DMS 273 (cell line): ENCODE measurements around the gene OR6C76.
"Not testable (repeated sequence)": the region's sequence is repeated elsewhere in the genome, so short reads cannot be mapped to it uniquely, and the experiment has no call there.

Experiments used
- DNase-seq: peaks from one replicate; lab custom pipeline; 2025; ENCODE audit not compliant: unreplicated experiment; lab: John Stamatoyannopoulos, UW

OR6C76 gene

DNA sequence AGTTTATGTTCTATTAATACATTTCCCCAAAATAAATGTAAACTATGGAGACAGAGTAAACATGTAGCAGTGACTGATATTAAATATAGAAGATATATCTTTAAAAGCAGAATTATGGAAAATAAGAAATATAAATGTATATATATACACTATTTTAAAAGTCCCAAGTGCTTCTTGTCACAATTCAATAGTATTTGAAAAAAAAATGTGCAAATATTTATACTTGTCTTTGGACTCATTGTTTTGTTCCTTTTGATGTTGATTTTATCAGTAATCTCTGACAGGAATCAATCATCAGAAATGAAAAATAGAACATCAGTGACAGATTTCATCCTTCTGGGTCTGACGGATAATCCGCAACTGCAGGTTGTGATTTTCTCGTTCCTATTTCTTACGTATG, at the start of gene OR6C76:
OR6C76 (plus strand) TSS at position 301 of the 400 bp plus-strand sequence; CDS start at position 301, 0 bp downstream.
- DNase-seq, result no peak

GRCh38 chr12:55385891-55386290, 40.2 kb upstream of the OR6C76 start:
- no peak for DNase-seq

GRCh38 chr12:55392032-55392795, 33.8 kb upstream of the OR6C76 start:
- DNase-seq, result no peak

DNA sequence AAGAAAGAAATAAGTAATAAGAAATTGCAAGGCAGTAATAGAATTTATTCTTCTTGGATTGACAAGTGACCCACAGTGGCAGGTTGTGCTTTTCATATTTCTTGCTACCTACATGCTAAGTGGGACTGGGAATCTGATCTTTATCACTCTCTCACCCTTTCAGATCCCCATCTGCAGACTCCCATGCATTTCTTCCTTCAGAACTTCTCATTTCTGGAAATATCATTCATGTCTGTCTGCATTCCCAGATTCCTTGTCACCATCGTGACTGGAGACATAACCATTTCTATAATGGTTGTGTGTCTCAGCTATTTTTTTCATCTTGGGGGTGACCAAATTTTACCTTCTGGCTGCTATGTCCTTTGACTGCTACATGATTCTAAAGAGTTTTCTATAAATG, 29.7 kb upstream of the OR6C76 start:
- no peak for DNase-seq

DNA sequence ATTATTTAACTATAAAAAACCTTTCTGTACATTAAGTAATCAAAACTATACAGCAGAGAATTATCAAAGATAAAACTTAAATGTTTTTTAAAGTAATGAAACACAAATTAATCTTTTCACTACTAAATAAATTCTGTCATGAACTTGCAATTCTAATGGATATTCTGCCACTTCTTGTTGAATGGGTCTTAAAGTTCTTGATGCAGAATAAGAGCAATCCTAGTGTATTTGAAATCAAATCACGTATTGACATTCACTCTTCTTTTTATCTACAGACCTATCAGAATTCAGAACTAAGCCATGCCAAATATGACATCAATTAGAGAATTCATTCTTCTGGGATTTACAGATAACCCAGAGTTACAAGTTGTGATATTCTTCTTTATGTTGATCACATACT, 25.8 kb upstream of the OR6C76 start, which contains the start of gene OR6C65:
OR6C65 (plus strand) TSS at position 301 of the 400 bp plus-strand sequence; CDS start at position 301, 0 bp downstream.
- DNase-seq, result no peak

GRCh38 chr12:55407866-55408265, 18.2 kb upstream of the OR6C76 start:
- DNase-seq, result no peak

- DNase-seq, result not testable (repeated sequence)
These were observed 16.9 kb upstream of the OR6C76 start for GRCh38 chr12:55409133-55409532.

GRCh38 chr12:55412138-55412537, 13.9 kb upstream of the OR6C76 start:
- not testable (repeated sequence) for DNase-seq

DNA sequence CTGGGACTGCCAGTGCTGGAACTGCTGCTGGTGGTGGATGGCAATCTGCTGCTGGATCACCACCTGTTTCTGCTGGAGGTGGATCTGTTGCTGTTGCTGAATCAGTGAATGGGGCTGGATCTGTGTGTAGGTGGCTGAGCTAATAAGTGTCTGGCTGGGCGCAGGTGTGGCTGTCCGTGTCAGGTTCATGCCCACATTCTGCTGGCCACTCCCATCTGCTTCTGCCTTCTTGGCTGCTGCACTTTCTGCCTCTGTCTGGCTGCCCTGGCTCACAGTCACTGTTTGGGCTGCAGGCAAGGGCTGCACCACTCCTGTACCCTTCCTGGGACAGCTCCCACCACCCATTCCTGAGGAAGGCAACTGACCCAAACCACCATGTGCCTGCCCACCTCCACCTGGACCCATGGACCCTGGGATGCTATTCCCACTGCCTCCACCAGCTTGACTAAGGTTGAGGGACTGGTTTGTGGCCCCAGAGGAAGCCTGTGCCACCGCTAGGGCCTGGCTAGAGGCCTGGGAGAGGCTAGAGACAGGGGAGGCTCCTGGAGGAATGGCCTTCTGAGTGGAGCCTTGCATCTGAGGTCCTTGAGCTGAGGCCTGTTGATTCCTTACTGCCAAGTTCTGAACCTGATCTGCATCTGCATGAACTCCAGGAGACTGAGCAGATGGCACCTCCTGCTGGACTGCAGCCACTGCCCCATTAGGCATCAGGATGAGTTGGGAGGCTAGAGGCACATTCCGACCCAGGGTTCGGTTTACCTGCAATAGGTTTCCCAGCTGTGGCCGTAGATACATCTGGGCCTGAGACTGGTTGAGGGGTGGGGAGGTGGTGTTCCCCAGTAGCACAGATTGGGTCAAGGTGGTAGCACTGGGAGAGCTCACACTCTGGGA, 12.3 kb upstream of the OR6C76 start:
- DNase-seq, result not testable (repeated sequence)

DNA sequence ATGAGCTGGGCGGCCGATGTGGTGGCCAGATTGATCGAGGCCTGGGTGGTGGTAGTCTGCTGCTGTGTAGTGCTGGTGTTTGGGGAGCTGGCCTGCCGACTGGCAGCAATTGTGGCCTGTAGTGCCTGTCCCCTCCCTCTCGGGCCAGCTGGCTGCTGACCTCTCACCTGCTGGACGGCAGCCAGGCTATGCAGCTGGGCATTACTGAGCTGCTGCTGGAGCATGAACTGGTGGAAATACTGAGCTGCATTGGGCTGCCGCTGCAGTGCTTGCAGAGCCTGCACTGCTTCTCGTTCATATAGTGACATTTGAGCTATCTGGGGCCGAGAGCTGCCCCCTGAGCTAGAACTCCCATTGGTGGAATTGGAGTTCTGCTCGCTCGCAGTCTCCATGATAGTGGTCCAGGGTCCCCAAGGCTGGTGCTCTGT, 11.6 kb upstream of the OR6C76 start:
- DNase-seq, result not testable (repeated sequence)

DNA sequence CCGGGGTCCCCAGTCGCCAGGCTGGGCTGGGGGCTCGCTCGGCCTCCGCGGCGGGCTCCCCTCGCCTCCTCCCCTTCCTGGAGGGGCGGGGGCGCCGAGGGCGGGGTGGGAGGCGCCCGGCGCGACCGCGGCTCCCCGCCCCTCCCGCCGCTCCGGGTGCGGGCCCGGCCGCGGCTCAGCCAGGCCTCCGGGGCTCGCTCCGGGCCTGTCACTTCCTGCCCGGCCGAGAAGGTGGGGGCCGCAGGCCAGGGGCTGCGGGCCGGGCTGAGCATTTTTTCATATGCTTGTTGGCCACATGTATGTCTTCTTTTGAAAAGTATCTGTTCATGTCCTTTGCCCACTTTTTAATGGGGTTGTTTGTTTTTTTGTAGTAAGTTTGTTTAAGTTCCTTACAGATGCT, 11.2 kb upstream of the OR6C76 start:
- not testable (repeated sequence) for DNase-seq

DNA sequence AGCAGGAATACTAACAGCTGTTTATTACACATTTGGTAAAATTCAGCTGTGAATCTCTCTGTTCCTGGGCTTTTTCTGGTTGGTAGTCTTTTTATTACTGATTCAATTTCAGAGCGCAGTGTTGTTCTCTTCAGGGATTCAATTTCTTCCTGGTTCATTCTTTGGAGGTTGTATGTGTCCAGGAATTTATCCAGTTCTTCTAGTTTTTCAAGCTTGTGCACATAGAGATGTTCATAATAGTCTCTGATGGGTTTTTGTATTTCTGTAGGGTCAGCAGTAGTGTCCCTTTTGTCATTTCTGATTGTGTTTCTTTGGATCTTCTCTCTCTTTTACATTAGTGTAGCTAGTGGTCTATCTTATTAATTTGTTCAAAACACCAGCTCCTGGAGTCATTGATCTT, 9.1 kb upstream of the OR6C76 start:
- DNase-seq, result no peak

DNA sequence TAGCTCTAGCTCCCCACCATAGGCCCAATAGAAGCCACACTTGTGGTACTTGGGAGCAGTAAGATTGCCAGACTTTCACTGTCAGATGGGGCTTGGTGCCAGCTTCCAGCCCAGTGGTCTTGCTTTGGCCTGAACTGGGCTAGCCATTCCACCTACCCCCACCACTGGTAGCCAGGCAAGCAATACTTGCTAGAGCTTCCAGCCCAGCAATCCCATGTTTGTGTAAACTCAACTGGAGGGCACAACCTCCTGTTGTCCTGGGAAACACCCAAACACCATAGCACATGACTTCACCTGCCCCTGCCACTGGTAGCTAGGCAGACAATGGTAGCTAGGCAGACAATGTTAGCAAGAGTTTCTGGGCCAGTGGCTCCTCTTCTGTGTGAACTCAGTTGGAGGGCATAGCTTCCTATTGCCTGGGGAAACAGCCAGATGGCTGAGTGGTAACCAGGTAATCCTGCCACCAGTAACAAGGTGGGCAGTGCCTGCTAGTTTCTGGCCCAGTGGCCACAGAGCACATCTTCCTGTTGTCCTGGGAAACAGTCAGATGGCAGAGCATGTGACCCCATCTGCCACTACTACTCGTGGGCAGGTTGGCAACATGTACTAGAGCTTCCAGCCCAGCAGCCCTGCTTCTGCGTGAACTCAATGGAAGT, 5.6 kb upstream of the OR6C76 start:
- DNase-seq, result no peak

GRCh38 chr12:55428331-55429243, 2.5 kb downstream of the OR6C76 start:
- DNase-seq, result no peak

- DNase-seq, result not testable (repeated sequence)
These were observed 15.2 kb downstream of the OR6C76 start for GRCh38 chr12:55441233-55441632.

DNA sequence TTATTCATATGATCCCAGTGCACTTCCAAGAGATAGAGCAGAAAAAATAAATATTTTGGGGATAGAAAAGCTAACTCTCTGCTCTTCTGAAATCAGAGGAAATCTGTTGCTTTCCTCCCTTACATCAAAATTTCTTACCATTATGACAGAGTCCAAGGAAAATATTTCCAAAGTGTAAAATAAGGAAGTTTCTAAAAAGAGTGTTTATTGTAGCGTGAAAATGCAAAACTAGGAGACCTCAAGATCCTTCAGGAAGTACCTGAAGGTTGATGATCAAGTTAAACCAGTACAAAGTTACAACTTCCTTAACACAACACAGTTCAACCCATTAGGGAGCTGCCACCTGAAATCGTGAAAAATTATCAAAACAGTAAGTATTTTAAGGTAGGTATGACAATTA, 17.7 kb downstream of the OR6C76 start, which contains the start of gene OR6C2:
OR6C2 (plus strand) TSS at position 301 of the 400 bp plus-strand sequence. CDS start 8,138 bp downstream, outside the sequence.
- no peak for DNase-seq

GRCh38 chr12:55445357-55445756, 19.3 kb downstream of the OR6C76 start:
- DNase-seq, result no peak

DNA sequence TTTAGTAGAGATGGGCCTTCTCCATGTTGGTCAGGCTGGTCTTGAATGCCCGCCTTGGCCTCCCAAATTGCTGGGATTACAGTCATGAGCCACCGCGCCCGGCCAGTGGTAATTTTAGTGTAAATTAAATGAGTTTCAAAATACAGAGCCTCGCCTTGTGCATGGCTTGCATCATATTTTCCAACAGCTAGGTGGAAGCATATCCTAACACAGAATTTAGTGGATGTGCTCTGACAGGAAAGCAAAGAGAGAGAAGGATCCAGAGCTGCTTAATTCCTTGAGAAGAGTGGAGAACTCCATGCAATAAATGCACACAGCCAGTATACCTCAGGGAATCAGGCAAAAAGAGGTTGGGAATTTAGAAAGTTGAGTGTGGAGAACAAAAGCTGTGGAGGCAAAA, 20.3 kb downstream of the OR6C76 start:
- DNase-seq, result no peak

- no peak for DNase-seq
These were observed 22.8 kb downstream of the OR6C76 start for GRCh38 chr12:55448825-55449224.

DNA sequence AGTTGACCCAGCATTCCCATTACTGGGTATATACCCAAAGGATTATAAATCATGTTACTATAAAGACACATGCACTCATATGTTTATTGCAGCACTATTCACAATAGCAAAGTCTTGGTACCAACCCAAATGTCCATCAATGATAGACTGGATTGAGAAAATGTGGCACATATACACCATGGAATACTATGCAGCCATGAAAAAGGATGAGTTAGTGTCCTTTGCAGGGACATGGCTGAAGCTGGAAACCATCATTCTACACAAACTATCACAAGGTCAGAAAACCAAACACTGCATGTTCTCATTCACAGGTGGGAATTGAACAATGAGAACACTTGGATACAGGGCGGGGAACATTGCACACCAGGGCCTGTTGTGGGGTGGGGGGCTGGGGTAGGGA, 38.9 kb downstream of the OR6C76 start:
- DNase-seq, result not testable (repeated sequence)
